GM15510 (cell line): ENCODE measurements around the gene GPR179.

Experiments used
- POLR2A ChIP-seq: IDR thresholded peaks from 3 replicates; pipeline ENCODE4 v1.6.1; 2011; ENCODE audit warnings: borderline replicate concordance; ENCODE audit not compliant: insufficient read length; ENCODE audit errors: extremely low read depth

Gene GPR179

DNA sequence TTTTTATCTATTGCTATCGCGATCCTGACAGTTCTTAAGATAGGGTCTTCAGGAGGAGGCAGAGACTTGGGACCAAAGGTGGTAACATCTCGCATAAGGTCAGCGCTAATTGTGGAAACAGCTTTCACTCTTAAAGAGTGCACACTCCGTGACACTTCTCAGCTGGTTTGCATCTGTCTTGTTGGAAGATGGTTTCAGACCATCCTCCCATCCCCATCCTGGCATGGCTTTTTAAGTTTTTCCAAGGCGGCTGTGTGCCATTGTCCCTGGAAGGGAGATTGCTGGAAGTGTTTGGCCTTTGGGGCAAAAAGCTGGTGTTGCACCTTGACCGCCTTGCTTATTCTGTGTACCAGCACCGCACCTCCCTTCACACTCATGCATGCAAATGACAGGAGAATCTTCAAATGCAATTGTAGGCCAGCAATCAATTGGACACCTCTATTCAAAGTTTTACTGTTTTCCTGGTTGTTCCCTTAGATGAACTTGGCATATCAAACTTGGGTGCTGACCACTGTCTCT is 9.4 kb upstream of the GPR179 start:
- TF ChIP-seq POLR2A, result no peak

DNA sequence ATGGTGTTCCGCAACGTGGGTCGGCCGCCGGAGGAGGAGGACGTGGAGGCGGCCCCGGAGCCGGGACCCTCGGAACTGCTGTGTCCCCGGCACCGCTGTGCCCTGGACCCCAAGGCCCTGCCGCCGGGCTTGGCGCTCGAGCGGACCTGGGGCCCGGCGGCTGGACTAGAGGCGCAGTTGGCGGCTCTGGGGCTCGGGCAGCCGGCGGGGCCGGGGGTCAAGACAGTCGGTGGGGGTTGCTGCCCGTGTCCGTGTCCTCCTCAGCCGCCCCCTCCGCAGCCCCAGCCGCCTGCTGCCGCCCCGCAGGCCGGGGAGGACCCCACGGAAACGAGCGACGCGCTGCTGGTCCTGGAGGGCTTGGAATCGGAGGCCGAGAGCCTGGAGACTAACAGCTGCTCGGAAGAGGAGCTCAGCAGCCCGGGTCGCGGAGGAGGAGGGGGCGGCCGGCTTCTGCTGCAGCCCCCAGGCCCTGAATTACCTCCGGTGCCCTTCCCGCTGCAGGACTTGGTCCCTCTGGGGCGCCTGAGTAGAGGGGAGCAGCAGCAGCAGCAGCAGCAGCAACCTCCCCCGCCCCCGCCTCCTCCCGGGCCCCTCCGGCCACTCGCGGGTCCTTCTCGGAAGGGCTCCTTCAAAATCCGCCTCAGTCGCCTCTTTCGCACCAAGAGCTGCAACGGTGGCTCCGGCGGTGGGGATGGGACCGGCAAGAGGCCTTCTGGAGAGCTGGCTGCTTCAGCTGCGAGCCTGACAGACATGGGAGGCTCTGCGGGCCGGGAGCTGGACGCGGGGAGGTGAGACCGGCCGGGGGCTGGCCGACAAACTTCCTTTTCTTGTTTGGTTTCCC is 8.7 kb upstream of the GPR179 start:
- TF ChIP-seq POLR2A, result no peak

DNA sequence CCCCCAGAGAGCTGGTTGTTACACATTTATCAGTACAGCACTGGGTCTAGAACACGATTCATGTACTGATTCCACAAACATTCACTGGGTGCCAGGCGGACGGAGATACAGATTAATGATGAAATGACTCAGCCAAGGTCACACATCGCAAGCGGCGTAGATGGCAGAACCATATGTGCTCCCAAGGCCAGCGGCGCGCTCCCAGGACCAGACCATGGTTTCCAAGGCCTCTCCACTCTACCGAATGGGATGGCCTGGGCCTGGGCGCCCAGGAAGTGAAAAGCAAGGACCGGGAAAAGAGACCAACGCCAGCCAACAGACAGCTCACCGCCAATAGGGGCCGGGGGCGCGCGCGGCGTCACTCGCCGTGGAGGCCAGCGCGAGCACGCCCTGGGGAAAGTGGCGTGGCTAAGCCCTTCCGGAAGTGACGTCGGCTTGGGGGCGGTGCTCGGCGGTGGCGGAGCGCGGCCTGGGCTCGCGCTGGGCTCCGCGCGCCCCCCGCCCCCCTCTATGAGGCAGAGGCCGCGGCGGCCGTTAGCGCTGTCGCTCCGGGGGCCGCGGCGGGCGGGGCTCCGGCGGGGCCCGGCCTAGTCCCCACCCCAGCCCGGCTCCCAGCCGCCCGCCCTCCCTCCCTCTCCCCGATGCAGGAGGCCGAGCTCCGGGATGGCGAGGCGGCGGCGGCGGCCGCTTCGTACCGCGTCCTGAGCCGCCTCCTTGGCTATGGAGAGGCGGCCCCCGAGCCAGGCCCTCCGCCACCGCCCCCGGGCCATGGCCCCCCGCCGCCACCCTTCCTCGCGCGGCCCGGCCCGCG is 7.9 kb upstream of the GPR179 start, which contains the start of gene SOCS7:
SOCS7 (plus strand) TSS at position 433 of the 811 bp plus-strand sequence; CDS start at position 642, 209 bp downstream.
- TF ChIP-seq POLR2A, result peak; percentile 96

GRCh38 chr17:38350035-38350434 is 6.3 kb upstream of the GPR179 start:
- no peak for TF ChIP-seq POLR2A

GRCh38 chr17:38349097-38349730 is 5.5 kb upstream of the GPR179 start:
- TF ChIP-seq POLR2A, result no peak

GRCh38 chr17:38345743-38346142 is 2.0 kb upstream of the GPR179 start:
- TF ChIP-seq POLR2A, result no peak

DNA sequence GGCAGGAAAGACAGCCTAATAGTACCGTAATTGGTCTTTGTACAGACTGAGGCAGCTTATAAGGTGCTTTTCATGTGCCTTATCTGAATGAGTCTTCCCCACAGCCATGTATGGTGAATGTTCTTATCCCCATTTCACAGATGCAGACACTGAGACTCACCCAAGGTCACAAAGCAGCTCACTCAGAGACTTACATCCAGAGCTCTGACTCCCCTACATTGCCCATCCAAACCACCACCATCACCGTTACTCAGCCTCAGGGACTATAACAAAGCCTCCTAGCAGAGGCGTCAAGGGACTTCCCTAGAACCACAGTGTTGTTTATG is 627 bp upstream of the GPR179 start:
- TF ChIP-seq POLR2A, result no peak

GRCh38 chr17:38342886-38343607 is 709 bp downstream of the GPR179 start:
- TF ChIP-seq POLR2A, result no peak

GRCh38 chr17:38341035-38341721 is 2.6 kb downstream of the GPR179 start:
- no peak for TF ChIP-seq POLR2A

- TF ChIP-seq POLR2A, result no peak
Observed at GRCh38 chr17:38339891-38340290, 3.9 kb downstream of the GPR179 start.

DNA sequence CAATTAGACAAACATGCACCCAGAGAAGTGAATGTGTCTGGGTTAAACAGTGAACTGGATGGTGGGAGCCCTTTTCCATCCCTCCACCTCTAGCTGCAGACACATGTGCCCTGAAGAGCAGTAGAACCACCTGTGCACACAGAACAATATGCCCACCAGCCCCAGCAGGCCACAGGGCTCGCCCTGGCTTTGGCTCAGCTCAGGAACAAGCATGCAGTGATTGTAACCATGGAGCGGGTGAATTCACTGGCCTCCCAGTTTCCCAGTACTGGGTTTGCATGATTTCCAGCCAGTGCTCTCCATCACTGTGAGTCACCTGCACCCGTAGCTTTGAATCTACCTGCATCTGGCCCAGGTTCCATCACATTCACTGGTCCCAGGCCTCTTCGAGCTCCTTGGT is 5.2 kb downstream of the GPR179 start:
- TF ChIP-seq POLR2A, result no peak

DNA sequence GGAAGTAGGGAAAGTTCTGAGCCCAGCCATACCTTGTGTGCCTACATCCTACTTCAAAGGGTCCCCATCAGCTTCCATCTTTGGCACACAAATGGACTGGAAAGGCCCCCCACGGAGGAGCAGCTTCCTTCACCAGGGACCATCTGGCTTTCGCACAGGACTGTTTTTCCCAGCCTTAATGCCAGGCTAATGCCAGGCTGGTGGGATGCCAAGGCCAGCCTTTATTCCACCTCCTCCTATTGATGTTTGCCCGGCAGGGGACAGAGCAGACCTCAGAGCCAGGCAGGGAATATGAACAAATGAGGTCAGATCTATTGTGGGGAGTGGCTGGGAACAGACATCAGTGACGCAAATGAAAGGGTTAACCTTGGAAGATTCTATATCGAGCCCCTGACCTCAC is 5.7 kb downstream of the GPR179 start:
- no peak for TF ChIP-seq POLR2A

- no peak for TF ChIP-seq POLR2A
Observed at GRCh38 chr17:38336838-38337237, 6.9 kb downstream of the GPR179 start.
